Measurements from ENCODE around the gene ACTR8.

GRCh38 chr3:53817809-53818208 lies 64.1 kb downstream of the ACTR8 start:
- TF ChIP-seq CTCF (IDR thresholded peaks at IDR 0.05), result no peak
- TF ChIP-seq POLR2A (IDR thresholded peaks at IDR 0.05), result no peak

Measured in body of pancreas (tissue), 4 donors.